ENCODE measurements around the gene TRNAU1AP.
A peak's percentile ranks its signal among the peaks of the same experiment; 100 is the strongest.
"Not testable (repeated sequence)": the region's sequence is repeated elsewhere in the genome, so short reads cannot be mapped to it uniquely, and the experiment has no call there.

TRNAU1AP gene

GRCh38 chr1:28552758-28553663 lies at the start of gene TRNAU1AP:
Gene TRNAU1AP, plus strand, starts transcription at chr1:28553085. Its CDS starts 26 bp downstream, at chr1:28553111.
- TF ChIP-seq ZNF274 (IDR thresholded peaks at IDR 0.05; ENCODE audit: low read depth, low read length) = no peak

GRCh38 chr1:28503117-28503516 lies 49.8 kb upstream of the TRNAU1AP start:
- no peak overlapping the region for H3K4me3 ChIP-seq (ENCODE audit: low read length)
- TF ChIP-seq ZNF274 (IDR thresholded peaks at IDR 0.05; ENCODE audit: low read depth, low read length) = no peak

More at GRCh38 chr1:28552758-28553663, at the start of gene TRNAU1AP:
- peak within 1 kb of the TSS; percentile 85 for H3K4me3 ChIP-seq (ENCODE audit: low read length)

GRCh38 chr1:28505406-28506187 lies 47.3 kb upstream of the TRNAU1AP start, which contains the start of gene RCC1:
Gene RCC1, plus strand, starts transcription at chr1:28506043. Its CDS starts 23,824 bp downstream, at chr1:28529867.
- H3K4me3 ChIP-seq (ENCODE audit: low read length) = peak within 1 kb of the TSS; percentile 99
- no peak for TF ChIP-seq ZNF274 (IDR thresholded peaks at IDR 0.05; ENCODE audit: low read depth, low read length)

- H3K4me3 ChIP-seq (ENCODE audit: low read length) = peak overlapping the region; percentile 99
- no peak for TF ChIP-seq ZNF274 (IDR thresholded peaks at IDR 0.05; ENCODE audit: low read depth, low read length)
These were observed 46.0 kb upstream of the TRNAU1AP start for GRCh38 chr1:28506907-28507246.

GRCh38 chr1:28507247-28507645 lies 45.6 kb upstream of the TRNAU1AP start:
- peak overlapping the region; percentile 99 for H3K4me3 ChIP-seq (ENCODE audit: low read length)
- no peak for TF ChIP-seq ZNF274 (IDR thresholded peaks at IDR 0.05; ENCODE audit: low read depth, low read length)

- H3K4me3 ChIP-seq (ENCODE audit: low read length) = peak overlapping the region; percentile 99
- TF ChIP-seq ZNF274 (IDR thresholded peaks at IDR 0.05; ENCODE audit: low read depth, low read length) = no peak
These were observed 45.0 kb upstream of the TRNAU1AP start for GRCh38 chr1:28507646-28508434.

GRCh38 chr1:28508435-28508754 lies 44.5 kb upstream of the TRNAU1AP start:
- TF ChIP-seq ZNF274 (IDR thresholded peaks at IDR 0.05; ENCODE audit: low read depth, low read length) = no peak
- H3K4me3 ChIP-seq (ENCODE audit: low read length) = peak overlapping the region; percentile 99

GRCh38 chr1:28509705-28510272 lies 43.1 kb upstream of the TRNAU1AP start:
- no peak for TF ChIP-seq ZNF274 (IDR thresholded peaks at IDR 0.05; ENCODE audit: low read depth, low read length)
- peak overlapping the region; percentile 99; the same call in 1 of the 2 replicates for H3K4me3 ChIP-seq (ENCODE audit: low read length)

GRCh38 chr1:28510273-28510969 lies 42.5 kb upstream of the TRNAU1AP start:
- H3K4me3 ChIP-seq (ENCODE audit: low read length) = peak overlapping the region; percentile 99
- TF ChIP-seq ZNF274 (IDR thresholded peaks at IDR 0.05; ENCODE audit: low read depth, low read length) = no peak

- TF ChIP-seq ZNF274 (IDR thresholded peaks at IDR 0.05; ENCODE audit: low read depth, low read length) = no peak
- 0 out of 2 replicates have a peak overlapping the region, but pooled peaks have one; percentile 99 for H3K4me3 ChIP-seq (ENCODE audit: low read length)
These were observed 41.9 kb upstream of the TRNAU1AP start for GRCh38 chr1:28510970-28511440.

- no peak for TF ChIP-seq ZNF274 (IDR thresholded peaks at IDR 0.05; ENCODE audit: low read depth, low read length)
- H3K4me3 ChIP-seq (ENCODE audit: low read length) = no peak overlapping the region
These were observed 40.8 kb upstream of the TRNAU1AP start for GRCh38 chr1:28512058-28512611.

GRCh38 chr1:28514445-28514933 lies 38.4 kb upstream of the TRNAU1AP start:
- H3K4me3 ChIP-seq (ENCODE audit: low read length) = not testable (repeated sequence)
